ENCODE results near the gene MUSTN1.

MUSTN1 gene

DNA sequence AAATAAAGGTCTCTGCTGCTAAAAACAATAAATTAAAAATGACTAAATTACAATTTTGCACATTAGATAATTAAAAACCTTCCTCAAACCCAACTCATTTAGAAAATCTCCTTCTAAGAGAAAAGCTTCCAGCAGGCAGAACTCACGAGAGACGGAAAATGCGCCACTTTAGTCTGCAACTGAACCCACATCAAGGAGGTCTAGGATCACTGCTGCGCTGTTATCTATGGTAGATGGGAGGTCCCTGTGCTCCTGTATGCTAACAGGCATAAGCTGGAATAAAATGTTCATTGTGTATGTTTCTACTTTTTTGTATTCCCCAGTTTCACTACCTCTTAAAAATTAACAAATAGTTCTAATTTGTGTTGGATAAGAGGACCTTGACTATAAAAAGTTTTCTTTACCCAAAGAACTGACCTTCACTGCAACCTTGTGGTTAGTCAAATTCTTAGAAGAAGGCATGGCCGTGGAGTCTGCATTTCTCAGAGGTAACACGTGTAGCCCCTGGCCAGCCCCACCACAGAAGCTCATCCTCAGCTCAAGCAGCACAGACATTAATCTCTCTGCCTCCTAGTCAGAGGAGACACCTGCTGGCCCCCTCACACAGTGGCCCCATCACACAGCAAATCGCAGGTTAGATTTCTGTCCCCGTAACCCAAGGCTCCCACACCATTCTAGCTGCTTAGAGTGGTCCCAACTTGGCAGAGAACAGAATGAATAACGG is 40.2 kb upstream of the MUSTN1 start:
- Histone ChIP-seq H3K27ac (no peak overlapping the region), H3K4me2 (peak overlapping the region in 9 of 11 experiments; percentile 4 to 36 (median 28); a peak in 12 of 22 replicates), H3K27me3 (no peaks in the 10 kb centered on the region), H3K36me3 (peaks cover 13 to 33% (median 20%) of the 10 kb centered on the region in 11 experiments; a peak in 21 of 22 replicates), H3K9ac (no peak overlapping the region), H3K4me1 (peaks cover 27 to 44% (median 37%) of the 10 kb centered on the region in 10 experiments), H4K20me1 (peaks cover 16 to 97% (median 51%) of the 10 kb centered on the region in 11 experiments; a peak in 18 of 22 replicates), H3K9me3 (replicated peaks in 1 of 11) (no peaks in the 10 kb centered on the region; a peak in 1 of 22 replicates), H3K4me3 (no peak overlapping the region)
- TF ChIP-seq Cebpa-rat (IDR thresholded peaks at IDR 0.05) = no peak

- no peak for TF ChIP-seq Cebpa-rat (IDR thresholded peaks at IDR 0.05)
- peak overlapping the region in 9 of 11 experiments; percentile 4 to 36 (median 18); a peak in 11 of 22 replicates for H3K4me2 ChIP-seq
These were observed 39.4 kb upstream of the MUSTN1 start for GRCh38 chr3:52874160-52874701.

DNA sequence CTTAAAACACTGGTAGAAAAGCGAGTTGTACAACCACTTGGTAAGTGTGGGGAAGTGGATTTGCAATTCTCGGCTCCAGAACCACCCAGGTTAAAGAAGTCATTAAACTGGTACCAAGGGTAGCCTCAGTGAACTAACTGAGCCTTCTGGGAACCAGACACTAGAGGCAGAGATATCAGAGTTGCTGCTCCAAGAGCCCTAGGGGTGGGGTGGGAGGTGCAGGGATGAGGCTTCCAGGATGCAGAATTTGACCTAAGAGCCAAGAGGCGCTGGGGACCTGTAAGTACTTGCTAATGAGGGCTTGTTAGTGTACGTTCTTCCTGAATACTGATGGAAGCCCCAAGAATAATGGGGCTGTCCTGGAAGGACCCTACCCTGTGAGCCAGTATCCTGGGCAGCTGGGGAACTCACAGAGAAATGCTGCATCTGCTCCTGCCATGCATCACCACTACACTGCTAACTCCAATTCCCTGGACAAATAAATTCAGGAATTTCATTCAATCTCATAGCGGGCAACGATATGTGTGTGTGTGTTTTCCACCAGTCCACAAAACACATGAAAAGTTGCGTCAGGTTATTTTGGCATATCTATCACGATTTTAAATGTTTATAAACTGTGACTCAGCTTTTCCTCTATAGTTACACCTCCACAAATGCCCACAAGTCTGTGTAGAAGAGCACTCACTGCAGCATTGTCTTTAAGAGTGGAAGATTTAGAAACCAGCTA is 38.8 kb upstream of the MUSTN1 start:
- Histone ChIP-seq H3K27me3 (no peaks in the 10 kb centered on the region), H3K4me1 (peaks cover 27 to 50% (median 42%) of the 10 kb centered on the region in 10 experiments), H3K4me2 (peak overlapping the region in 2 of 11 experiments; percentile 4 to 17; a peak in 1 of 22 replicates), H3K4me3 (no peak overlapping the region), H3K9me3 (replicated peaks in 1 of 11) (no peaks in the 10 kb centered on the region), H4K20me1 (peaks cover 16 to 95% (median 54%) of the 10 kb centered on the region in 11 experiments; a peak in 18 of 22 replicates), H3K9ac (no peak overlapping the region), H3K36me3 (peaks cover 4 to 28% (median 10%) of the 10 kb centered on the region in 11 experiments; a peak in 16 of 22 replicates), H3K27ac (peak overlapping the region in 1 of 11 experiments; percentile 3; a peak in 1 of 22 replicates)
- no peak for TF ChIP-seq Cebpa-rat (IDR thresholded peaks at IDR 0.05)

More at GRCh38 chr3:52874160-52874701, 39.4 kb upstream of the MUSTN1 start:
- Histone ChIP-seq H3K27me3 (no peaks in the 10 kb centered on the region), H4K20me1 (peaks cover 16 to 96% (median 56%) of the 10 kb centered on the region in 11 experiments; a peak in 18 of 22 replicates), H3K27ac (no peak overlapping the region), H3K4me3 (no peak overlapping the region), H3K9me3 (replicated peaks in 1 of 11) (no peaks in the 10 kb centered on the region; a peak in 1 of 22 replicates), H3K4me1 (peaks cover 27 to 50% (median 42%) of the 10 kb centered on the region in 10 experiments), H3K9ac (no peak overlapping the region), H3K36me3 (peaks cover 10 to 28% (median 13%) of the 10 kb centered on the region in 11 experiments; a peak in 21 of 22 replicates)

GRCh38 chr3:52872245-52872644 is 37.4 kb upstream of the MUSTN1 start:
- H3K4me2 ChIP-seq = peak overlapping the region; percentile 31 to 69 (median 51); a peak in 21 of 22 replicates
- H3K27ac ChIP-seq = peak overlapping the region in 3 of 11 experiments; percentile 6 to 36 (median 33); a peak in 3 of 22 replicates

DNA sequence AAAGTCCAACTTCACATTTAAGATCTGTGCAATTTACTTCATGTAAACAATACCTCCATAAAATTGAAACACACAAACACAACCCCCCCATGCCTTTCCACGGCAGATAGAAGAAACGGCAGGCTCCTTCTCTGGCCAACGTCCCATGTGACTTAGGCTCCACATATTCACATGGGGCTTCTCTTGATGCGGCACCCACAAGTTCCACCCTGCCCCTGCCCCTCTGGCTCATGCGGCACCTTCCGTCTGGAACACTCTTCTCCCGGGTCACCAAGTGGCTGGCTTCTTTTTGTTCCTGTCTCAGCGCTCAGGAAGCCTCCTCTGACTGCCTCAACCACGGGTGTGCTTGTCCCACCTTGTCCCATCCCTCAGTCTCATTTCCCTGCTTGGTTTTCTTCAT is 36.9 kb upstream of the MUSTN1 start:
- Histone ChIP-seq H3K4me1 (peaks cover 27 to 50% (median 42%) of the 10 kb centered on the region in 10 experiments), H3K4me3 (no peak overlapping the region), H3K9me3 (replicated peaks in 1 of 11) (peaks cover 0 to 15% (median 3%) of the 10 kb centered on the region in 11 experiments; a peak in 17 of 22 replicates), H3K9ac (peak overlapping the region in 1 of 11 experiments; percentile 19; a peak in 1 of 22 replicates), H4K20me1 (peaks cover 16 to 80% (median 45%) of the 10 kb centered on the region in 11 experiments; a peak in 17 of 22 replicates), H3K36me3 (peaks cover 3 to 26% (median 16%) of the 10 kb centered on the region in 11 experiments; a peak in 16 of 22 replicates), H3K27ac (peak overlapping the region in 3 of 11 experiments; percentile 6 to 36 (median 33); a peak in 3 of 22 replicates), H3K27me3 (no peaks in the 10 kb centered on the region), H3K4me2 (peak overlapping the region; percentile 31 to 69 (median 51); a peak in 21 of 22 replicates)
- TF ChIP-seq Cebpa-rat (IDR thresholded peaks at IDR 0.05) = no peak

More at GRCh38 chr3:52872245-52872644, 37.4 kb upstream of the MUSTN1 start:
- Histone ChIP-seq H3K9ac (peak overlapping the region in 1 of 11 experiments; percentile 19; a peak in 1 of 22 replicates), H3K4me3 (no peak overlapping the region), H3K36me3 (peaks cover 0 to 26% (median 12%) of the 10 kb centered on the region in 11 experiments; a peak in 13 of 22 replicates), H3K4me1 (peaks cover 27 to 50% (median 42%) of the 10 kb centered on the region in 10 experiments), H3K27me3 (no peaks in the 10 kb centered on the region), H3K9me3 (replicated peaks in 1 of 11) (peaks cover 0 to 10% (median 0%) of the 10 kb centered on the region in 11 experiments; a peak in 7 of 22 replicates), H4K20me1 (peaks cover 16 to 85% (median 50%) of the 10 kb centered on the region in 11 experiments; a peak in 18 of 22 replicates)
- no peak for TF ChIP-seq Cebpa-rat (IDR thresholded peaks at IDR 0.05)

- Histone ChIP-seq H3K4me2 (peak overlapping the region in 8 of 11 experiments; percentile 3 to 54 (median 28); a peak in 13 of 22 replicates), H3K4me1 (peaks cover 25 to 48% (median 41%) of the 10 kb centered on the region in 10 experiments), H3K9me3 (replicated peaks in 1 of 11) (peaks cover 12 to 28% (median 16%) of the 10 kb centered on the region in 11 experiments), H3K9ac (no peak overlapping the region), H4K20me1 (peaks cover 9 to 68% (median 37%) of the 10 kb centered on the region in 11 experiments; a peak in 15 of 22 replicates), H3K4me3 (no peak overlapping the region), H3K27ac (0 out of 22 replicates have a peak overlapping the region, but pooled peaks of 2 of the 11 experiments have one; percentile 9 to 27), H3K36me3 (peaks cover 11 to 39% (median 29%) of the 10 kb centered on the region in 11 experiments; a peak in 20 of 22 replicates), H3K27me3 (no peaks in the 10 kb centered on the region)
- no peak for TF ChIP-seq Cebpa-rat (IDR thresholded peaks at IDR 0.05)
These were observed 35.7 kb upstream of the MUSTN1 start for GRCh38 chr3:52870471-52870870.

DNA sequence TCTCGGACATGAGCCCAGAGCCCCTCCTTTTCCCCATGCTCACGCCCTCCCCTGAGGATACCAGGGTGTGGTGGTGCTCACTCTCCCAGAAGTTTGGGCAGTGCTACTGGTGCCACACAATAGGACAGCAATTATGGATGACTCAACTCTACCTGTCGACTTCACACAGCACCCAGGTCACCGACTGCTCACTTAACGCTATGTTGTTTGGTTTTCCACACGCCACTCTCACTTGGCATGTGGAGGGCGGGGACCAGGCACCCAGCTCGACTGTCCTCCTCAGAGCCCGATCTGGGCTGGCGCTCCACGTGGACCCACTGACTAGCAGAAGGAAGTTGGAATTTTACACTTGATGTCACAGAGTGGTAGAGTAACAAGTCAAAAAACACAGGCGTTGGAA is 31.6 kb upstream of the MUSTN1 start:
- H3K4me2 ChIP-seq = no peak overlapping the region
- no peak for TF ChIP-seq Cebpa-rat (IDR thresholded peaks at IDR 0.05)
- peaks cover 0 to 39% (median 19%) of the 10 kb centered on the region in 11 experiments; a peak in 12 of 22 replicates for H4K20me1 ChIP-seq
- H3K9ac ChIP-seq = no peak overlapping the region
- H3K9me3 ChIP-seq (replicated peaks in 1 of 11) = peaks cover 38 to 57% (median 45%) of the 10 kb centered on the region in 11 experiments
- peaks cover 24 to 66% (median 44%) of the 10 kb centered on the region in 11 experiments; a peak in 21 of 22 replicates for H3K36me3 ChIP-seq
- H3K4me3 ChIP-seq = no peak overlapping the region
- H3K27me3 ChIP-seq = no peaks in the 10 kb centered on the region
- H3K4me1 ChIP-seq = peaks cover 0 to 22% (median 17%) of the 10 kb centered on the region in 10 experiments; a peak in 14 of 20 replicates
- no peak overlapping the region for H3K27ac ChIP-seq

DNA sequence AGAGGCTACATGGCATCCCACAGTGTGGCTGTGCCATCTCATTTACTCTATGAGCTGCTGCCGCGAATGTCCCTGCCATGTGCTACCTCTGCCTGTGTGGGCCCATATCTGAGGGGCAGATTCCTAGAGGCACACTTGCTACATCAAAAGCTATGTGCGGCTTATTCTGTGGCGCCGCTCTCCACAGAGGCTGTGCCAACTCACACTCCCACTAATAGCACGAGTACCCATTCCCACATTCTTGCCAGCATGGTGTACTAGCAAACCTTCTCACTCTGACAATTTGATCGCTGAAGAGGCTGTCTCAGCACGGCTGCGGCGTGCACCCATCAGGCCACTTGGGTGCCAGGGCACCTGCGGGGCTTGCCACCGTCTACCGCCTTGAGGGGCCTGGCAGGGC is 31.2 kb upstream of the MUSTN1 start:
- H4K20me1 ChIP-seq = peaks cover 0 to 39% (median 20%) of the 10 kb centered on the region in 11 experiments; a peak in 13 of 22 replicates
- H3K4me3 ChIP-seq = no peak overlapping the region
- TF ChIP-seq Cebpa-rat (IDR thresholded peaks at IDR 0.05) = no peak
- peaks cover 38 to 57% (median 45%) of the 10 kb centered on the region in 11 experiments for H3K9me3 ChIP-seq (replicated peaks in 1 of 11)
- peaks cover 24 to 69% (median 47%) of the 10 kb centered on the region in 11 experiments; a peak in 21 of 22 replicates for H3K36me3 ChIP-seq
- H3K27ac ChIP-seq = no peak overlapping the region
- H3K27me3 ChIP-seq = no peaks in the 10 kb centered on the region
- H3K4me1 ChIP-seq = peaks cover 0 to 18% (median 13%) of the 10 kb centered on the region in 10 experiments; a peak in 14 of 20 replicates
- H3K4me2 ChIP-seq = no peak overlapping the region
- no peak overlapping the region for H3K9ac ChIP-seq
